NCI-H510A treated with DMSO at 0.1 percent for 48 hours (cell line): ENCODE data around the gene INTS14.
"Not testable (repeated sequence)": the region's sequence is repeated elsewhere in the genome, so short reads cannot be mapped to it uniquely, and the experiment has no call there.

Experiments used
- DNase-seq: peaks from one replicate; lab custom pipeline; 2025; lab: John Stamatoyannopoulos, UW

Gene INTS14

GRCh38 chr15:65630760-65631159, 19.8 kb upstream of the INTS14 start:
- DNase-seq: no peak

GRCh38 chr15:65629548-65629947, 18.6 kb upstream of the INTS14 start:
- DNase-seq: no peak

- DNase-seq: no peak
Observed at GRCh38 chr15:65626856-65627255, 15.9 kb upstream of the INTS14 start.

DNA sequence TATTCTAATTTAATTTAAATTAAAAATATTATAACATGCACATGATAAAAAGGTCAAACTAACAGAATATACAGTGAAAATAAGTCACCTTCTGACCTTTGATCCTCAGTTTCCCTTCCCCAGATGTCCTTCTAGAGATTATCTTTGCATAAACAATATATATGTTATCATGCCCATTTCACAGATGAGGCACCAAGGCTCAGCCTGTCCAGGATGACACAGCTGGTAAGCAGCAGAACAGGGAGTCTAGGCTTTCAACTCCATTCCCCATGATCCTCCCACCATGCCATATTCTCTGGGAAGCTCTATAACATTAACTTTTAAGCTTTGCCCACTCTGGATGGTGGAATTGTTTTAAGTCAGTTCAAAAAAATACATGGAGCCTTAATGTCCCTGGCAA, 12.2 kb upstream of the INTS14 start:
- no peak for DNase-seq

GRCh38 chr15:65621638-65622037, 10.7 kb upstream of the INTS14 start, which contains the start of gene SLC24A1:
SLC24A1 (plus strand) TSS chr15:65621938; CDS start chr15:65624081, 2,143 bp downstream.
- no peak for DNase-seq

DNA sequence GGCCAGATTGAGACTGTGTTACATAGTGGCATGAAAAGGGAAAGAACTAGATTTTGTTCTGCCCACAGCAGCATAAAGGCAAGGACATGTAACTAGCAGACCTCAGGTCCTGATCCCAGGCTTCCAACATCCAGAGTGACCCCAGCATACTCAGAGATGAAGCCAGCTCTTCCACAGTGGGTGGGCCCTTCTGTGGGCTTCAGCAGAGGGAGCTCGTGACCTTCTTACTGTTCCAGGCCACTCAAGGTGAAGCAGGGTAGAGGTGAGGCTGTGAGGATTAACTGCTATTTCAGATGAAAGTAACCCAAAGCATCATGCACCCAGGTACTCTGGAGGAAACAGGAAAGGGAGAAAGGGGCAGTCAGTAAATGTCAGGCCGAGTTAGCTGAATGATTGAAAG, 9.9 kb upstream of the INTS14 start:
- no peak for DNase-seq

DNA sequence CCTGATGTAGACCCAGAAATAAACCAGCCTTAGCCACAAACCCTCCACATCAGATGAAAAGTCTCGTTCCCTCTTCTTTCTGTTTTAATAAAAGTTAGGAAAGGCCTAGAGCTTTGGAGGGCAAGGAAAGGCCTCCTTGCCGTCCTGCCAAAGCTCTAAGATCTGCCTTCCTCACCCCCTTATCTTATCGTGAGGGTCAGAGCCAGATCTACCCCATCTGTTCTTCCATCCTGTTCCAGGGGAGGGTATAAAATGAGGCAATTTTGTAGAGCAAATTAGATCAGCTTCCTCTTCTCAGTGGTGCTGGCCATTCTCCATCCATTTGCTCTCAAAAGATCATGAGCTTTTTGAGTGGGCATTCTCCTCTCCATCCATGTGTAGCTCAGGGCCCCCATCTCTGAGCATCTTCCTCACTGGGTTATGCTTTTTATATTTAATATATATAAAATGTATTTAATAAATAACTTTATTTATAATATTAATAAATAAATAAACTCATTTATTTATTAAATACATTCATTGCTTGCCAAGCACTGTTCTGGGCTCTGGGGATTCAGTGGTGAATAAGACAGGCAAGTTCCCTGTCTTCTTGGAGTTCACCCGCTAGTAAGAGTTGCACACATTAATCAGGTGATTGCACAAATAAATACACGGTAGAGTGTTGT, 8.8 kb upstream of the INTS14 start:
- DNase-seq: no peak

GRCh38 chr15:65618560-65619109, 7.7 kb upstream of the INTS14 start:
- DNase-seq: no peak

DNA sequence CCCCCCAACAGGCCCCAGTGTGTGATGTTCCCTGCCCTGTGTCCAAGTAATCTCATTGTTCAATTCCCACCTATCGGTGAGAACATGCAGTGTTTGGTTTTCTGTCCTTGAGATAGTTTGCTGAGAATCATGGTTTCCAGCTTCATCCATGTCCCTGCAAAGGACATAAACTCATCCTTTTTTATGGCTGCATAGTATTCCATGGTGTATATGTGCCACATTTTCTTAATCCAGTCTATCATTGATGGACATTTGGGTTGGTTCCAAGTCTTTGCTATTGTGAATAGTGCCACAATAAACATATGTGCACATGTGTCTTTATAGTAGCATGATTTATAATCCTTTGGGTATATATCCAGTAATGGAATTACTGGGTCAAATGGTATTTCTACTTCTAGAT, 5.0 kb upstream of the INTS14 start:
- not testable (repeated sequence) for DNase-seq

GRCh38 chr15:65612949-65613744, 2.2 kb upstream of the INTS14 start:
- no peak for DNase-seq

GRCh38 chr15:65612616-65612946, 1.6 kb upstream of the INTS14 start:
- no peak for DNase-seq

- DNase-seq: no peak
Observed at GRCh38 chr15:65611888-65612615, 1.1 kb upstream of the INTS14 start.

DNA sequence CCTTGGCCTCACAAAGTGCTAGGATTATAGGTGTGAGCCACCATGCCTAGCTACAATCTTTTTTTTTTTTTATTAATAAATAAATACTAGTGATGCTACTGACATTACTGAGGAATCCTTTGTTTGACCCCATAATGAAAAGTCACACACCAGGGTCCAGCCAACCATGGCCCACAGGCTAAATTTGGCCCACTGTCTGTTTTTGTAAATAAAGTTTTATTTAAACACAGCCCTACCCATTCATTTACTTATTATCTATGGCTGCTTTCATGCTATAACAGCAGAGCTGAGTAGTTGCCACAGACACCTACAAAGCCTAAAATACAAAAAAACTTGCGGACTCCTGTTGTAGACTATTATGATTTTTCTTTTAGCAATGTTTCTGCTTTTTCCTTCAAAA, 7.4 kb downstream of the INTS14 start:
- DNase-seq: no peak

DNA sequence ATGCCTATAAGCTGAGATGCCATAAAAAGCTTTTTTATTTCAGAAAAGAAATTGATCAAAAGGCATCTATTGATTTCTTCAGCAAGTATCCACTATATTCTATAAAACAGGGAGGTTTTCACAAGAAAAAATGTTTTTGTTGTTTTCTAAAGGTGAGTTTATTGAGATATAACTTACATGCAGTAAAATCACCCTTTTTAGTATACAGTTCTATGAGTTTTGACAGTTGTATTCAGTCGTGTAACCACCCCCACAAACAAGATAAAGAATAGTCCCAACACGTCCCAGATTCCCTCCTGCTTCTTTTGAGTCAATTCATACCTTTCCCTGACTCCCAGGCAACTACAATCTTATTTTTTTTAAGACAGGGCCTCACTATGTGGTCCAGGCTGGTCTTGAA, 7.8 kb downstream of the INTS14 start:
- no peak for DNase-seq

- DNase-seq: no peak
Observed at GRCh38 chr15:65599677-65600076, 11.3 kb downstream of the INTS14 start.

DNA sequence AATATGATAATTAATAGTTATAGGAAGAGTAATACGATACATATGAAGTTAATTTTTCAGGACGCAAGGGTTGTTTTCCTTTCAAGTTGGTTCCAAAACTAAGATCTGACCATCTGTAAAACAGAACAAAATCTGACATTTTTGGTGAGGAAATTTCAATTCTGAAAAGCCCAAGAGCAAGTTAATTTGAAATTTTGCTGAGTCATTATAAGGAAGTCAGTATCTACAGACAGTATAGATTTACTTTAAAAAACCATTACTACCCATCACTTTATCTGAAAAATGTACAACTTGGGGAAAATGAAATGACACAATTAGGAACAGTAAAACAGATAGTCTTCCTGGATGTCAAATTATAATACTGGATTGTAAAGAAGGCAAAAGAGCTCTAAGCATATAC, 12.5 kb downstream of the INTS14 start:
- no peak for DNase-seq

DNA sequence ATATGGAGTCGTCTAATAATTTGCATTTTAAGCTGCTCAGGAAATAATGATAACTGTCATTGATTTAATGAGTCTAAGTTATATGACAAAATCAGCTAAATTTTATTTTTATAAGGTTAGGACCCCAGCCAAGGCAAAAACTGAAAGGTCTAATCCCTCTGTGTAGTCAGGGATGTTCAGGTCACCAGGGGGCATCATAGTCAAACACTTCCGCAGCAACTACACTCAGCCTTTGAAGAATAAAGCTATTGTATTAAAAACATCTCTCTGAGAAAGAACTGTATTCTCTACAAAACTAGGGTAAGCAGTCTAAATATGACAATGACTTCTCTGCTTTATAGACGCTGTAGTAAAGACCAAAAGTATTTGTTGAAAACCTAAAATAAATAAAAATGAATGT, 15.0 kb downstream of the INTS14 start:
- peak; percentile 5 for DNase-seq

- DNase-seq: no peak
Observed at GRCh38 chr15:65587094-65587493, 23.8 kb downstream of the INTS14 start.

DNA sequence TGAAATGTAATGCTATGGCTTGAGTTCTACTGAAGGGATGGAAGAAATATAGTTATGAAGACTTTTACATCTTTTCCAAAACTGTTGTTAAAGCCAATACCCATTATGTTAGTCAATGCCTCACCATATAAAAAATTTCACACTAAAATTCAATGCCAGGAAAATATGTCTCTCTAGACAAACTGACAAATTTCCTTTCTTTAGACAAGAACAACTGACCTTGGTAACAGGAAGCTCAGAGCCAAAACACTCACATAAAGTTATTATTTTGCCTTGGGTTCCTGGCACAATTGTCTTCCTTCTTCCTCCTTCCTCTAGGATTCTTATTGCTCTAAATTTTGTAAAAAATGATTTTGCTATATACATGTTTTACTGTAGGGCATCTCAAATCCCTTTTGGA, 26.7 kb downstream of the INTS14 start:
- DNase-seq: no peak

DNA sequence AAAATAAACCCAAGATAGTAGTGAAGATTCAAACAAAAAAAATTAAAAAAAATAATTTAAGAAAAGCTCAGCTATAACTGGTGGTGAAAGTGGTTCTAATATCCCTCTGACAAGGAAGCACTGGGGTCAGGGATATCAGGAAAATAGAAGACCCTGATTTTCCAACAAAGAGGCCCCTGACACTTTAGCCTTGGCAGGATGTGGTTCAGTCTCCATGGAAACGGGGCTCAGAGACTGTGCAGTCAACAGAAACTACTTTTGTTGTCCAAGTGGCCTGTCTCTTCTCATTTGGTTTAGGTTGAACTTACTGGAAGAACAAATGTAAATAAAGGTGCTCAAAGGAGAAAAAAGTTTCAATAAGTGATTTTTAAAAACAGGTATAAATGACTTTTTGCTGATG, 27.2 kb downstream of the INTS14 start:
- no peak for DNase-seq

DNA sequence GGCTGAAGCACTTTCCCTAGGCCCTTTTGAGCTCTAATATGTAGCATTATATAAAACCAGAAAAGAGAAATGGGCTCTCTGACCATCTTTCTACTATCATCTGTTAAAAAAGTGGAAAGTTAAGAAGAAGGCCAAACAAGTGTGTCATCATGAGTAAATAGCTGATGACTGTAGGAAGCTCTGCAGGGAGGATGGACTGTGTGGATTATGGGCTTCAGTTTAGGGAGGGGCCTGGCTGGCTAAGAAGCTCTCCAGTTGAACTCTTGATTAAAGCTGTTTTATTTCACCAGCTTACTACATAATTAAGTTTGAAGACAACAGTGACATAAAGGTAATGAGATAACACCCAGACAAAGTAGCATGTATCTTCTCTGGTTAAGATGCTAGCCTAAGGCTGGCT, 30.6 kb downstream of the INTS14 start:
- no peak for DNase-seq

DNA sequence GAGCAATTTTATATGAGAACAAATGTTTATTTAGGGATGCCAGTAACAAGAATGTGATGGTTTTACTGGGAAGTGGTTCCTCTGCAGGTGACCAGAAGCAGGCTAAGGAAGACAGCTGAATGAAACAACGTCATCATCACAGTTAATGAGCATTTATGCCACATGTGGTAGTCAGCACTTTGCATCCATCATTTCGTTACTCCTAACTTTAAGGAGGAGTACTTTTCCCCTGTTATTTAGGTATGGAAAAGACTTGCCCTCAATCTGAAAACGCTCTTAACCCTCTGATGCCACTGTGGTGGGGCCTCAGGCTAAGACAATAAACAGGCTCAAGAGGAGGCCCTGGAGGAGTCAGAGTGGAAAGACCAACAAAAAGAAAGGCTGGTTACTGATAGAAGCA, 31.2 kb downstream of the INTS14 start:
- no peak for DNase-seq
